HPDE6-E6E7 (cell line): ENCODE measurements around the gene AUTS2.
"Not testable (repeated sequence)": the region's sequence is repeated elsewhere in the genome, so short reads cannot be mapped to it uniquely, and the experiment has no call there.

Experiments used
- DNase-seq: peaks from one replicate; pipeline ENCODE4 v3.0.0; 2011; ENCODE audit warnings: missing footprints; ENCODE audit errors: extremely low spot score

Gene AUTS2

GRCh38 chr7:70714506-70715038 is 1116.3 kb downstream of the AUTS2 start:
- no peak for DNase-seq

DNA sequence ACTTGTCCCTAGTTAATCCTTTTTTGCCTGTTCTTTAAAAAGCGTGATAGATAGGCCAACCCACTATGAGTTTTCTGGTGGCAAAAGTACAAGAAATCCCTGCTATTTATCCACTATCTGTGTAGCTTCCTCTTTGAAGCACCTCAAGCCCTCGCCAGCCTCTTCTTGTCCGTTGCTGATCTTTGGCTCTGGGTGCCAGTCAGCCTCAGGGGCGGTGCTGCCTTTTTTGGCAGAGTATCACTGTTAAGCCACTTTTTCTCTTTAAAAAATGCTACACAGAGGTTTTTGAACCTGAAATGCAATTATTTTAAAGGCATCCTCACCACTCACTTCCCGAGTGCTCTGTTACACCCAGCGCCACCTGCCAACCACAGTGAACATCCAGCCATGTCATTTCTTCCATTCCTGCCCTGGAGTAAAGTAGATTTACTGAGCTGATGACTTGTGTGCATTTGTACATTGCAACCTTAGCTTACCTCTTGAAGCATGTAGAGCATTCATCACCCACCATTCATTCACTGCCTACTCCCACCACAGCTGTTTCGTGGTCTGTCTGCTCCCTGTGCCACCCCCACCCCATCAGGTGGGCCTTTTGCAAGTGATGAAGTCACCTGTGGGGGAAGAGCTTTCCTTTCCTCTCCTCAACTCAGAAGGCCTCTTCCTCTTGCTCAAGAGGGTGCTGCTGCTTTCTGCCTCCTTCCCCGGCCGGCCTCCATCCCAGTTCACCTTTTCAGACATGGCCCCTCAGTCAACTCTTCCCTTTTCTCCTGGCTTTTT is 1119.5 kb downstream of the AUTS2 start:
- no peak for DNase-seq

DNA sequence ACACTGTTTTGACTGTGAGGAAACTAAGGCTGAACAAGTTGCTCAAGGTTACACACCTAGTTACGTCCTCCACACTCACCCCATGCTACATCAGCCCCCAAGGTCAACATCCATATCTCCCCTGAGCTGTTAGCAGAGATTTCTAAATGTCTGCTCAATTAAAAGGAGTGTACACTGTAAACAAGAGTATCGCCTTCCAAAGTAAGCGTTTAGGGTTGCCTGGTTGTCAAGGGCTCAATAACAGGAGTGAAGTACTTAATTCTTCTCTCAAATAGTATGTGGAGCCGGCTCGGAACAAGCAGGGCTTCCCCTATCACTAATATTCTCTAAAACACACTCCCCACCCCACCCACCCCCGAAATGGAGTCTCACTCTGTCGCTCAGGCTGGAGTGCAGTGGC is 1120.8 kb downstream of the AUTS2 start:
- DNase-seq = no peak

- no peak for DNase-seq
Measured at GRCh38 chr7:70720191-70720873, 1122.1 kb downstream of the AUTS2 start.

- DNase-seq = no peak
Measured at GRCh38 chr7:70721500-70721899, 1123.2 kb downstream of the AUTS2 start.

DNA sequence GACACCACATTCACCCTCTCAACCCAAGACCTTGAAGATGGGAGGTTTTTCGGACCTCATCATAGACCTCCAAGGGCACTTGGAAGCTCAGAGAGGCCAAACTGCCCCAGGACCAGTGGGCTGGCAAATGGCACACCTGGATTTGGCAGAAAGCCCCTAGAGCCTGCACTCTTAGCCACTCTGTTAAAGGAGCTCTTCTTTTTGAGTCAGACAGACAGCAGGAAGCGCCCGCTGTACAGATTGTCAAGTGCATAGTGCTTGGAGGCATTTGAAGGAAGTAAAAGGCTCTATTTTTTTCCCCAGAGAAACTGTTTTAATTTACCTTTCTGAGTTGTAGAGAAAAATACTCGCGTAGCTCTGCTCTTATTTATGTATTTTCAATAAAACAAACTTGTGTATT is 1125.1 kb downstream of the AUTS2 start:
- DNase-seq = no peak

GRCh38 chr7:70725448-70725847 is 1127.2 kb downstream of the AUTS2 start:
- DNase-seq = no peak

- no peak for DNase-seq
Measured at GRCh38 chr7:70726294-70726693, 1128.0 kb downstream of the AUTS2 start.

DNA sequence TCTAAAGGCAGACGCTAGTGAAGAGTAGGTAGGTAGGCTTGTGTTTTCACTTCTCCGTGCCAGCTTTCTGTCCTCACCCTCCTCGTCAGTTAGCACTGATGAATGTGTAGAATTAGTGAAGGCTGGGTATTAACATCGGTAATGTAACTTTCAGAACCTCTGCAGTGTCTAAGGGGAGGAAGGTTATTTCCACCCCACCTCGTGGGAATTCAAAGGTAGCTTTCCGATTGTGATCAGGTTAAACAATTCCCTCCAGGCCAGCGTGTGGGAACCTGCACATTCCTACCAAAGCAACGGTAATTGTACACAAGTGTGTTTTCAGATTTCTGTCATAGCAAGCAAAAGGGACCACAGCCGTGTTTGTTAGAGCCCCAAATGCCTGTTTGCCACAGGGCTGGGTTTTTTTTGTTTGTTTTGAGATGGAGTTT is 1128.7 kb downstream of the AUTS2 start:
- DNase-seq = no peak

DNA sequence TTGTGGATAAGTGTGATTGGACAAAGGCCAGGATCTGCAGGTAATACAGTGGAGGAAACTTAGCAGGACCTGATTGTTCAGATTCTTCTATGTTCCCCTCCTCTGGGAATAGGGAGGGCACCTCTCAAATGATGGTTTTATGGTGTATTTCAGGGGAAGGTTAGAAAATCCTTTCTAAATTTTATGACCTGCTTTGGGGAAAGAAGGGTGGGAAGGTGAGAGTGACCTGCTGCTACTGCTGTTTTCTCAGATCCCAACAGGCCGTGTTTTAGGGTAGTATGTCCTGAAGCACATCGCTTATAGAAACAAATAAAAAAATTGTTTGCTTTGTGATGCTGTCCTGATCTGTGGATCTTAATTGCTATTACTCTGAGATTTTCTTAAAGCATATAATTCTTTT is 1129.6 kb downstream of the AUTS2 start:
- no peak for DNase-seq

DNA sequence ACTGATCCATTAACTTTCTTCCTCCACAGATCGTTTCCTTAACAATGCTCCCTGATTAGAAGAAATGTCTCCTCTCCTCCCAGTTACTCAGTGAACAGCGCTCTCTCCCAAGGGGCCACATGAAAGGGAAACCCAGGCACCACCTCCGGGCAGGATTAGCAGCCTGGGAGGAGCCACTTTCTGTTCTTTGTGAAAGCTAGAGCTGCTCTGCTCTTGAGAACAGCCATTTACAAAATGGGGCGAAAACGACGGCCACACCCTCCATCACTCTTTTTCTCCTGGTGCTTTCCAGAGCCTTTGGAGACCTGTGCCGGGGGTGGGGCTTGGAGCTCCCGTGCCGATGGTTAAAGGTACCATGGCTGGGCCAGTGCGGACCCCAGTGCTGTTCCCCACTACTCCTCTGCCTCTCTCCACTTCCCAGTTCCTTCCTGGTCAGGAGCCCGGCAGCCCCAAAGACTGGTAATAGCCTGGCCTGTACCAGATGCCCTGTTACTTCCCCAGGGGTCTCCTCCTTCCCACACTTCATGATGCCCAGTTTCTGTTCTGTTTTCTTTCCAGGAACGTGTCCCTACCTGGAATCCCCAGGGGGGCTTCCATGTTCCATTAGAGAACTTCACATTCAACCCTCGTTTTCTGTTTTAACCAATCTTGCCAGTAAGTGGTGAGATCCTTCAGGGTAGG is 1130.7 kb downstream of the AUTS2 start:
- DNase-seq = no peak

- not testable (repeated sequence) for DNase-seq
Measured at GRCh38 chr7:70729553-70730157, 1131.4 kb downstream of the AUTS2 start.

DNA sequence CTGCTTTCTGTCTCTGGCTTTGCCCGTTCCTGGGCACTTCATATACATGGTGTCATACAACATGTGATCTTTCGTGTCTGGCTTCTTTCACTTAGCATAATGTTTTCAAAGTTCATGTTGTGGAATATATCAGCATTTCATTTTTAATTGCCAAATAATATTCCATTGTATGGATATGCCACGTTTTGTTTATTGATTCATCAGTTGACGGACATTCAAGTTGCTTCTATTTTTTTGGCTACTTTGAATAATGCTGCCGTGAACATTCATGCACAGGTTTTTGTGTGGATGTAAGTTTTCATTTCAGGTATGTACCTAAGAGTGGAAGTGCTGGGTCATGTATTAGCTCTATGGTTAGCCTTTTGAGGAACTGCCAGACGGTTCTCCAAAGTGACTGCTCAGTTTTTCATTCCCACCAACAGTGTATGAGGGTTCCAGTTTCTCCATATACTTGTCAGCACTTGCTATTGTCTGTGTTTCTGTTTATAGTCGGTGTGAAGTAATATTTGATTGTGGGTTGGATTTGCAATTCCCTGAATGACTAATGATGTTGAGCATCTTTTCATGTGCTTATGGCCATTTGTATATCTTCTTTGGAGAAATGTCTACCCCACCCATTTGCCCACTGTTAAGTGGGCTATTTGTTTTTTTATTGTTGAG is 1132.3 kb downstream of the AUTS2 start:
- no peak for DNase-seq

DNA sequence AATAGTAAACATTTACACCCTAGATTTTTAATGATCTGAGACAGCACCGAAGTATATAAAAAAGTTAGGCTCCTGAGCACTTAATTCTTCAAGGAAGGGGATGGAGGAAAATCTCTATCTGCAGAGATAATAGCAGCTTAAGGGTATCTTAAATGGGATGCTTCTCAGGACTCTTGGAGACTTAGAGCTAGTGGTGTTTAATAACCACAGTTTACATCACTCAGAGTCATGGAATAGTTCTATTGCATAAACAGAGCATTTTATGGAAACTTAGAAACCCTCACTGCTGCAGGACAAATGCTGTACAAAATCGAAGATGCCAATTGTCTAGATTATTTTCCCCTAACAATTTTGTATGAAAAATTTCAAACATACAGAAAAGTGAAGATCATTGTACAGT is 1134.8 kb downstream of the AUTS2 start:
- DNase-seq = no peak

- DNase-seq = no peak
Measured at GRCh38 chr7:70734411-70734810, 1136.1 kb downstream of the AUTS2 start.

DNA sequence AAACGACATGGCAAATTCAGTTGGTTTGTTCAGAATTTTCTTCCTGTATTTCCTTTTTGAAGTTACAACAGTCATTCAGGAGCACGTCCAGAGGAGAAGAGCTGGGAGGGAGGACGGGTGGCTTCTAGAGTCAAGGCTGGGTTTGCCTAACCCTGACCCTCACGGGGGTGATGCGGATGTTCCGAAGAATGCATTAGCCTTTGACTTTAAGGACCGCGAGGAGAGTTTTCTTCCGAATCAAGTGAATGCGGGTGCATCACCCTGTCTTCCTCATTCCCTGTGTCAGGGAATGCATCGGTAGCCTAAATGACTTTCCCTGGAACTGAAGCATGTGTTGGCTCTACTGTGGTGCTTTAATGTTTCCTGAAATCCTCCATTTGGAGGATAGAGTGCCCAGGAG is 1137.0 kb downstream of the AUTS2 start:
- DNase-seq = no peak

DNA sequence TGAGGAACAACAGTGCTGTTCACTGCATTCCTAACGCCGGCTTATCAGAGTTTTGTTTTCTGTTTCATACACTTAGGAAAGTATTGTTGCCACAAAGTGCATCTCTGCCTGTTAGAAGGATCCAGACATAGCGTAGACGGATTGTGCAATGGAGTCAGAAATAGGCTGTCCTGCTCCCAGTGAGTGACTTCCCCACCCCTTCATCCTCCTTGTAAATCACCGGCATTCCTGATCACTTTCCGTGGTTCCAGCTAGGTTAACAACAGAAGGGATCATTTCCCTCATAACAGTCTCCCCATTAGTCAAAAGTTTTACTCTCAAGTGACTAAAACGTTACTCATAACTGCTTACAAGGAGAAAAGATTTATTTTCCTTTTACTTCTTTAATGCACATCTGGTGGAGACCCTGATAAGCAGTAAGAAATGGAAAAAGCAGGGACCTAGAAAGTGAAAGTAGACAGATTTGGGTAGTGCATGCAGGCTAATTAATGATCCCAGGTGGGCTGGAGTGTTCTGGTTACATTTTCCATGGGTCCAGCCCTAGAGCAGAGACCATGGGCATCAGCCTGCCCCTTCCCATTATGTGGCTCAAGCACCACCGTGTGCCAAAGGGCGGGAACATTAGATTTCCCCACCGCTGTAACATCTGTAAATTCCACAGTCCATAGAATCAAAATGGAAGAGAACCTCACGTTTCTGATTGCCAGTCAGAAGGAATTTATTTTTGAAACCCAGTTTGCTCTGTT is 1138.6 kb downstream of the AUTS2 start:
- peak; percentile 42 for DNase-seq

DNA sequence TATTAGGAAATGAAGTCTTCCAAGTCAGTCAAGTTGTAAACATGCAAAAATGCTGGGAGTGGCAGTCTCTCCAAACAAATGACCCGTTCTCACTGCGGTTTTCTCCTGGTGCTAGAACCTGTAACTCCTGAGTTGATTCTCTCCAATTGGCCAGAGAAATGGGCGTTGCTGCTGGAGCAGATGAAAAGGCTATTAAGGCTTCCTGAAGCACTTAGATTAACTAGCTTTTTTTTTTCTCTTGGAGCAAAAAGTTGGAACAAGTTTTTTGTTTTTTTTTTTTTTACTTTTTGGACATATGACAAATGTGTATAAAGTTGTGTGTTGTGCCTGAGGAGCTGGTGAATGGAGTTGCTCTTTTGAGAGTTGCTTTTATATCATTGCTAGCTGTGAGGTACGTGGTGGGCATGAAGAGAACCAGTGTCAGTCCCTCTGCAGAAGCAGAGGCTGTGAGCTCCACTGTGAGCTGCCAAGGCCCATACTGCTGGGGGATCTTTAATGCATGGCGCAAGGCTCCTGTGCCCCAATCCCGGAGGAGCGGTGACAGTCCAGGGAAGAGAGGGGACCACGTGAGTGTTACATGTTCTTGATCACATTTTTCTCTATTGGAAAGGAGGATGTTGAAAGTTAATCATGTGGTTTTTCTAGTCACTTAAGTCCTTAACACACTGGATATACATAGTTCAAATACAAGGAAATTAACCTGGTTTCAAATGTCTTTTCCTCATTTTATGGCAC is 1140.0 kb downstream of the AUTS2 start:
- DNase-seq = peak; percentile 58

DNA sequence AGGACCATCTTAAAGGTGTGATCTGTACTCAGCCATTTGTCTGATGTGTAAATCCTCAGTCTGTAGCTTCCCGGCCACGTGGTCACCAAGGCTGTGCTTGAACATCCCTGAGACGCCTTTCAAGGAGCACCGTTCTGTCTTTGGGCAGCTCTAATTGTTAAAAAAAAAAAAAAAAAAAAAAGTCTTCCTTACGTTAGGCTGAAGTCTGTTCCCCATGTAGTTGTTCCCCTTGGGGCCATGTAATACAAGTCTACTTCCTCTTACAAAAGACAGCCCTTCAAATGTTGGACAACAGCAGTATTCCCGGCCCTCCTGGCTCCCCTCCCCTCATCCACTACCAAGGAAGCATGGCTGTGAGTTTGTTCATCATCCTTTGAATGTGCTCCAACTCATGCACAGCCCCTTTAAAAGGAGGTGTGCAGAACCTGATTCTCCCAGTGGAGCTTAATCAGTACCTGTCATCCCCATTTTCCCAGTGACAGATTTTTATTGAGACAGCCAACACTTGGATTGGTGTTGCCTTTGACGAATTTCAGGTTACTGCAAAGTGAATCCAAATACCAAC is 1141.5 kb downstream of the AUTS2 start:
- no peak for DNase-seq

DNA sequence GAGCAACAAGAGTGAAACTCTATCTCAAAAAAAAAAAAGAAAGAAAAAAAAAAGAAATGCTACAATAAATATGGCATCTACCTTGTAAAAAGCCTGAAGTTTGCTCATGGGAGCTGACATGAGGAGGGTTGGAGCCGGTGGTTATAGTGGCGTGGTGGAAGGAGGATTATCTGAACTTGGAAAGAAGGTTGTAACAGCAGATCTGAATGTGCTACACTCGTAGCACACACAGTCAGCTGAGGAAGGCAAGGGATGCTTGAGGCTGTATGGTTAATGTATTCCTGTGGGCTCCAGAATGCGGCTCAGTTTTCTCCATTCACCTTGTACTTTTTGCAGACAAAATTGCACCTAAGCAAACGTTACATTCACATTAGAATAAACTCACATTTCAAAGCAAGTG is 1143.4 kb downstream of the AUTS2 start:
- no peak for DNase-seq
